Thoracic aorta (tissue), 2 donors: Measurements from ENCODE around the gene G6PC3. TPM values are rescaled to one million over a fixed set of nuclear protein-coding genes. Genes with fewer than 3 reads are reported as not detected.
"Not testable (repeated sequence)": the region's sequence is repeated elsewhere in the genome, so short reads cannot be mapped to it uniquely, and the experiment has no call there.

ENCODE experiments used
- ATAC-seq: fragments of 150-250 bp; one replicate; pipeline ENCODE4 v1.8.0; 2017; ENCODE audit warnings: low read depth; ENCODE audit not compliant: insufficient number of reproducible peaks, low FRiP score
- DNase-seq: peaks from one replicate; pipeline ENCODE4 v3.0.0-alpha.2; 2020; ENCODE audit warnings: low spot score
- H3K27ac ChIP-seq, 2 donors: fragments of 200-600 bp; sonication (generic); 1 replicate in 1 of 2; 2 replicates in 1 of 2; pipeline ENCODE4 v1.5.1; 2016; ENCODE audit warnings: mild to moderate bottlenecking in 2 of 2, moderate library complexity in 2 of 2
- H3K27me3 ChIP-seq: fragments of 200-600 bp; sonication (generic); replicated peaks from 2 replicates; pipeline ENCODE4 v1.6.0; 2016; ENCODE audit warnings: mild to moderate bottlenecking; ENCODE audit not compliant: insufficient read depth
- H3K36me3 ChIP-seq: fragments of 200-600 bp; sonication (generic); one replicate; pipeline ENCODE4 v1.5.1; 2016
- H3K4me1 ChIP-seq, 2 donors: fragments of 200-600 bp; sonication (generic); 1 replicate in 1 of 2; 2 replicates in 1 of 2; pipeline versions ENCODE4 v1.5.1 to v1.6.0; 2016; ENCODE audit warnings: low read depth in 2 of 2, mild to moderate bottlenecking in 1 of 2; ENCODE audit not compliant: control insufficient read depth in 1 of 2
- H3K4me3 ChIP-seq: fragments of 200-600 bp; sonication (generic); 2 replicates; pipeline ENCODE4 v1.5.1; 2016; ENCODE audit warnings: mild to moderate bottlenecking
- H3K9me3 ChIP-seq: fragments of 200-600 bp; sonication (generic); 2 replicates; pipeline ENCODE4 v1.5.1; 2016
- total RNA-seq, 2 donors: library from RNA; depleted of rRNA; stranded (reverse); fragments of >200 nt; gene quantifications; one replicate each; pipeline versions ENCODE4 v1.1.0 to v1.2.3, GENCODE V29; 2016
- TF ChIP-seq, protein P1 (sequence below): fragments of 200-600 bp; sonication (generic); IDR thresholded peaks from one replicate; pipeline ENCODE4 v1.5.1; 2019; ENCODE audit warnings: antibody characterized with exemption

Gene G6PC3
- total RNA-seq, 2 donors from 2014 or later = 26.4 to 54.6 TPM

DNA sequence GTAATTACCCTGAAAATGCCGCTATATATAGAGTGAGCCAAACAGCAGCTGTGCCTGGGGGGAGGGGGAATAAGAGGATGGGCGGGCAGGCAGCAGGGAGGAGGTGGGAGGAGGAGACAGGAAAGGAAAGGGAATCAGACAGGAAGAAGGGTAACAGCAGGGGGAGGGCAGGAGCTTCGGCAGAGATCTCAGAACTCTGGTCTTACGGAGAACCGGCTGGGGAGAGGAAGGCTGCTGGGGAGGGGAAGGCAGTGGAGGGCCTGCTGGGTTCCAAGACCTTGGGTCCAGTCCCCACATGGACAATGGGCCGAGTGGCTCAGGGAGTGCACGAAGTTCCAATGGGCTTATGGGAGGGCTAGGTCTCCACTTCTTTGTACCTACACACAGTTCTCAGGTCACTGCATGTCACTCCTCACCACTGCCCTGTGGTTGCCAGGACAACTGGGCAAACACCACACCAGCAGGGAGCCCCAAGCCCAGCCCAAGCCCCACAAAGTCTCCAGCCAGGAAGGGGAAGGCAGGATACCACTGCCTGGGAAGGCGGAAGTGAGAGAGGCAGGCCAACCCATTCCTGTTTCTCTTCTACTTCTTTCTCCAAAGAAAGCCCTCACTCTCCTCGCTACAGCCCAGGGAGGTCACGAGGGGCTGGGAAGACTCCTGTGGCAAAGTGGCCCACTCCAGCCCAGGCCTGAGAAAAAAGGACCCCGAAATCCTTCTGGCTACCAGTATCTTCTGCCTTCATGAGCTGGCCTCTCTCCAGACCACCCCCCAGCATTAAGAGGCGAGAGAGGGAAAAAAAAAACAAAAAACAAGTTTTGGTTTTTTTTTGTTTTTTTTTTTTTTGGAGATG is 25.3 kb downstream of the G6PC3 start:
- ATAC-seq (no peak), DNase-seq (no peak)
- H3K27me3 ChIP-seq = no peaks in the 10 kb centered on the region
- peaks cover 33 to 53% of the 10 kb centered on the region in 2 donors for H3K4me1 ChIP-seq
- peaks cover 29% of the 10 kb centered on the region for H3K36me3 ChIP-seq
- H3K27ac ChIP-seq = peak overlapping the region; percentile 54 to 75
- TF ChIP-seq, protein P1, sequence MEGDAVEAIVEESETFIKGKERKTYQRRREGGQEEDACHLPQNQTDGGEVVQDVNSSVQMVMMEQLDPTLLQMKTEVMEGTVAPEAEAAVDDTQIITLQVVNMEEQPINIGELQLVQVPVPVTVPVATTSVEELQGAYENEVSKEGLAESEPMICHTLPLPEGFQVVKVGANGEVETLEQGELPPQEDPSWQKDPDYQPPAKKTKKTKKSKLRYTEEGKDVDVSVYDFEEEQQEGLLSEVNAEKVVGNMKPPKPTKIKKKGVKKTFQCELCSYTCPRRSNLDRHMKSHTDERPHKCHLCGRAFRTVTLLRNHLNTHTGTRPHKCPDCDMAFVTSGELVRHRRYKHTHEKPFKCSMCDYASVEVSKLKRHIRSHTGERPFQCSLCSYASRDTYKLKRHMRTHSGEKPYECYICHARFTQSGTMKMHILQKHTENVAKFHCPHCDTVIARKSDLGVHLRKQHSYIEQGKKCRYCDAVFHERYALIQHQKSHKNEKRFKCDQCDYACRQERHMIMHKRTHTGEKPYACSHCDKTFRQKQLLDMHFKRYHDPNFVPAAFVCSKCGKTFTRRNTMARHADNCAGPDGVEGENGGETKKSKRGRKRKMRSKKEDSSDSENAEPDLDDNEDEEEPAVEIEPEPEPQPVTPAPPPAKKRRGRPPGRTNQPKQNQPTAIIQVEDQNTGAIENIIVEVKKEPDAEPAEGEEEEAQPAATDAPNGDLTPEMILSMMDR = no peak
- no peaks in the 10 kb centered on the region for H3K9me3 ChIP-seq
- peak overlapping the region; percentile 48 for H3K4me3 ChIP-seq

- DNase-seq (no peak), ATAC-seq (no peak)
- Histone ChIP-seq H3K27ac (peak overlapping the region; percentile 53 to 75), H3K36me3 (peaks cover 14% of the 10 kb centered on the region), H3K9me3 (no peaks in the 10 kb centered on the region), H3K4me3 (no peak overlapping the region), H3K27me3 (no peaks in the 10 kb centered on the region), H3K4me1 (peaks cover 39 to 62% of the 10 kb centered on the region in 2 donors)
- TF ChIP-seq, protein P1 = no peak
Measured at GRCh38 chr17:44097110-44097958, 26.8 kb downstream of the G6PC3 start.

- not testable (repeated sequence) for H3K27me3 ChIP-seq, DNase-seq, ATAC-seq, H3K27ac ChIP-seq, H3K9me3 ChIP-seq, H3K4me3 ChIP-seq, H3K36me3 ChIP-seq
- H3K4me1 ChIP-seq = peaks cover 28 to 64% of the 10 kb centered on the region in 2 donors
Measured at GRCh38 chr17:44101858-44102257, 31.3 kb downstream of the G6PC3 start.

DNA sequence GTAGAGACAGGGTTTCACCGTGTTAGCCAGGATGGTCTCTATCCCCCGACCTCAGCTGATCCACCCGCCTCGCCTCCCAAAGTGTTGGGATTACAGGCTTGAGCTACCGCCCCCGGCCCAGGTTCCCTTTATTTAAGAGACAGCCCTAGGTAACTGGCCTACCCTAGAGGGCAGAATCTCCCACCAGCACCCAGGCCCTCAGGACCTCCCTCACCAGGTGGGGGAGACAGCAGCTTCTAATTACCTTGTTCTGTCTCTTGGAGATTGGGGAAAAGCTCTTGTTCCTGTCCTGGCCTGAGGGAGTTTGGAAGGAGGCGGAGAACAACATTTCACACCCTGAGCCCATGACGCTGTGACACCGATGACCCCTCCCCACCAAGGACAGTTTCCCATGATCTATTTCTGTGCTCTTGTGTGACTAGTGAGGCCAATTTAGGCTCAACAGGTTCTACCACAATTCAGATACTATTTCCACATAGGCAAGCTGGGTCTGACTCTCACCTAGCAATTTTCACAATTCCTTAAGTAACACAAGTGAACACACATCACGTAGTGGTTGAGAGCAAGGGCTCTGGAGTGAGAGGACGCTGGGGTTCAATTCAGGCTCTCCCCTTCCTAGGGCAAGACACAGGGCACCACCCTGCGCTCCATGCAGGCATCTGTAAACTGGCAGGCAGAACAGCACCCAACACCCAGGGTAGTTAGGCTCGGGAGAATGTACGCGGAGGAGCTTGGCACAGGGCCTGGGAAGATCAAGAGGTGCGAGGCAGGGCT is 32.5 kb downstream of the G6PC3 start:
- no peak for ATAC-seq
- Histone ChIP-seq H3K4me1 (peaks cover 27 to 64% of the 10 kb centered on the region in 2 donors), H3K4me3 (no peak overlapping the region), H3K27ac (peak overlapping the region in 1 of 2 donors; percentile 15), H3K36me3 (no peaks in the 10 kb centered on the region), H3K27me3 (no peaks in the 10 kb centered on the region), H3K9me3 (no peaks in the 10 kb centered on the region)
- DNase-seq = no peak
- TF ChIP-seq, protein P1 = no peak

DNA sequence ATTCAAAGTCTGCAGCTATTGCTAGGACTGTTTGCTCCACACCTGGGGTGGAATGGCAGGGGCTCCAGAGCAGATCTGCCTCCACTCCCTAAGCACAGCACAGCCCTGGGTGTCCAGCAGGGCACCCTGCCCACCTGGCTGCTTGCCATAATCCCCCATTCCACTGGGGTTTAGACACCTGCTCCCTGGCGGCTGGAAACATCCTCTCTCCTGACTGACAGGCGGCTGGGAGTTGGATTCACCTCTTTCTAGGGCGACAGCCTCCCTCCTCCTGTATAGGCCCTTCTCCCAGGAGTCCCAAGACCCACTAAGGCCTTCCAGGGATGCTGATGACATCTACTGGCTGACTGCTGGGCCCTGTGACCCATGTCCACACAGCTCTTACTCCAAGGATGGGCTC is 34.9 kb downstream of the G6PC3 start:
- TF ChIP-seq, protein P1 = no peak
- Histone ChIP-seq H3K27me3 (no peaks in the 10 kb centered on the region), H3K4me1 (peaks cover 45 to 66% of the 10 kb centered on the region in 2 donors), H3K36me3 (no peaks in the 10 kb centered on the region), H3K9me3 (no peaks in the 10 kb centered on the region), H3K4me3 (no peak overlapping the region), H3K27ac (peak overlapping the region; percentile 28 to 97)
- ATAC-seq (no peak), DNase-seq (no peak)
